Stimulated activated CD8-positive, alpha-beta memory T cell treated with anti-CD3 and anti-CD28 coated beads, Interleukin-7, amount 100 ng/mL, for 24 hours (primary cell): ENCODE data around the gene ACBD5.
A peak's percentile ranks its signal among the peaks of the same experiment; 100 is the strongest.
"Not testable (repeated sequence)": the region's sequence is repeated elsewhere in the genome, so short reads cannot be mapped to it uniquely, and the experiment has no call there.

Source experiments
- DNase-seq: peaks from one replicate; pipeline ENCODE4 v3.0.0-alpha.2; 2020; ENCODE audit warnings: low read depth

ACBD5 gene

DNA sequence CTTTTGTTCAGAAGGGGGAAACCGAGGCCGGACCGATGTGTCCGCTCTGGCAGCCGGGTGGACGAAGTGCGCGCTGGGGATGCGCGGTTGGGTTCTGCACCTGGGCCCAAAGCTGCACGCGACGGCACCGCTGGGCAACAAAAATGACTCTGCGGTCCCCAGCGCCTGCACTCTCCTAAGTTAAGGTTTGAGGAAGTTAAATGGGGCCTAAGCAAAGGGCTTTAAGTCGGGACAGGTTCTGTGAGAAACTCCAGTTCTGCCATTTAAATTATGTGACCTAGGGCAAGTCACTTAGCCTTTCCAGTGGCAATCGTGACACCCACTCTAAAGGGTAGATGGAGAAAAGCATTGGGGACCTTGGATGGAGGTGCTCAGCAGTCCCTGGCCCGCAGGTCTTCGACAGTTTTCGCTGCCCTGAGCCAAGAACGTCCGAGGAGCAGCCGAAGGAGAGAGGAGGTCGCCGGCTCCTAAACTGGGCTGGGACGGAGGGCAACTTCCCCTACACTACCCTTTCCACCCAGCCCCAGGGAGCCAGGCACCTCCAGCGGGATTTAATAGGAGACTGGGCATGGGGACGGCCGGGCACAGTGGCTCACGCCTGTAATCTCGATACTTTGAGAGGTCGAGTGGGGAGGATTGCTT is 534 bp upstream of the ACBD5 start:
- DNase-seq: no peak

DNA sequence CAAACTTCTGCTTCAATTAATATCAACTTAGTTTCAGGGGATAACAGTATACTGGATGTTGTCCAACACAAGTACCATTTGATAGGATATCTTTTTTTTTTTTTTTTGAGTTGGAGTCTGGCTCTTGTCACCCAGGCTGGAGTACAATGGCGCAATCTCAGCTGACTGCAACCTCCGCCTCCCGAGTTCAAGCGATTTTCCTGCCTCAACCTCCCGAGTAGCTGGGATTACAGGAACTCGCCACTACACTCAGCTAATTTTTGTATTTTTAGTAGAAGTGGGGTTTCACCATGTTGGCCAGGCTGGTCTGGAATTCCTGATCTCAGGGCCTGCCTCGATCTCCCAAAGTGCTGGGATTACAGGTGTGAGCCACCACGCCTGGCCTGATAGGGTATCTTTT is 3.1 kb downstream of the ACBD5 start:
- not testable (repeated sequence) for DNase-seq

DNA sequence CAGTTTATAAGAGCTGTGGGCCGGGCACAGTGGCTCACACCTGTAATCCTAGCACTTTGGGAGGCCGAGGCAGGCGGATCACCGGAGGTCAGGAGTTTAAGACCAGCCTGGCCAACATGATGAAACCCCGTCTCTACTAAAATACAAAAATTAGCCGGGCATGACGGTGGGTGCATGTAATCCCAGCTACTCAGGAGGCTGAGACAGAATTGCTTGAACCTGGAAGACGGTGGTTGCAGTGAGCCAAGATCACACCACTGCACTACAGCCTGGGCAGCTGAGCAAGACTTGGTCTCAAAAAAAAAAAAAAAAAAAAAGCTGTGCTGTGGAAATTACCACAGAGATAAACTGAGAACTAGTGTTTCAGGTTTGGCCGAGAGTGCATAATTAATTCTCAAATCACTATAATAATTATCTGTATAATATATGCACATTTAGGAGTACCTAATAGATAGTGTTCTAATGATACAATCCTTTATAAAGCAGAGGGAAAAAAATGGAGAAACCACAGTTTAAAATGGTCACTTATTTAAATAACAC is 3.9 kb downstream of the ACBD5 start:
- not testable (repeated sequence) for DNase-seq

DNA sequence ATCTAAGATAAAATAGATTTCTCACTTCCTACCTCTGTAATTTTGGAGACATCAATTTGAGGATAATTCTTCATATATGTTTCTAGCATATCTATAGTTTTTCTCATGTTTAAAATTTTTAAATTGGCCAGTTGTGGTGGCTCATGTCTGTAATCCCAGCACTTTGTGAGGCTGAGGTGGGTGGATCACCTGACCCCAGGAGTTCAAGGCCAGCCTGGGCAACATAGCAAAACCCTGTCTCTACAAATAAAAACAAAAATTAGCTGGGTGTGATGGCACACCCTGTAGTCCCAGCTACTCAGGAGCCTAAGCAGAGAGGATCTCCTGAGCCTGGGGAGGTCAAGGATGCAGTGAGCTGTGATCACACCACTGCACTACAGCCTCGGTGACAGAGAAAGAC is 4.9 kb downstream of the ACBD5 start:
- DNase-seq: no peak

DNA sequence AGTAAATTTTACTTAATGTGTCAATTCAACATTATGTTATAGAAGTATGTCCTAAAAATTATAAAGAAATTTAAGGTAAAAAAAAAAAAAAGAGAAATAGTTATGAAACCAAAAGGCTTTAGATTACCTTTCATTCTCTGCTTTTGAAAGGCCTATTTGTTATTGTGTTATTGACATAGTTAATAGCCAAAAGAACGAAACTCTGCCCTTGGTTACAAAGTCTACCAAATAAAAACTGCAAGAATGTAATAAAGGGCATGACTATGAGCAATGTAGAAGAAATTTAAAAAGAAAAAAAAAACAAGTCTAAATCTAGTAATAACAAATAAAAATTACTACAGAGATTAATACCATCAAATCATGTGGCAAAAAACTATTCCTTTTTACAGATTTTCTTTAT is 10.6 kb downstream of the ACBD5 start:
- DNase-seq: no peak

DNA sequence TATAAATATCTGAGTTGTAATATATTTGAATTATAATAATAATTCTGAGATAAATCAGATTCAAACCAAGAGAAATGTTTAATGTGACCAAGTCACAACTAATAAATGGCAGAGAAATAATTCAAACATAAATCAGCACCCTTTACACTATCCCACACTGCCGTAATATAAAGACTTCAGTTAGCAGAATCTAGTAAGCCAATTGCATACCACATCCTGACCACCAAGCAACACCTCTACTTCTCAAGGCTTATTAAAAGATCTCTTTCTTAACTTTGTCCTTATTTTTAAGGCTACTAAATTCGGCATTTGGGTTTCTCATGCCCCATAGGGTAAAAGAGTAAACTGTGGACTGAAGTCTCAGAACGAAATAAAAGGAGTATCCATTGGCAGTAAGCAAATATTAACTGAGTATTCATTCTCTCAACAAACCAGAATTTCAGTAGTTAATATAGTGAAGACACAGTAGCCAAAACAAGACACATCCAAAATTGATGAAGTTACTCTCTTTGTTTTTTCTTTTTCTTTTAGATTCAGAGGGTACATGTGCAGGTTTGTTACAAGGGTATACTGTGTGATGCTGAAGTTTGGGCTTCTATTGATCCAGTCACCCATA is 14.8 kb downstream of the ACBD5 start:
- DNase-seq: no peak

DNA sequence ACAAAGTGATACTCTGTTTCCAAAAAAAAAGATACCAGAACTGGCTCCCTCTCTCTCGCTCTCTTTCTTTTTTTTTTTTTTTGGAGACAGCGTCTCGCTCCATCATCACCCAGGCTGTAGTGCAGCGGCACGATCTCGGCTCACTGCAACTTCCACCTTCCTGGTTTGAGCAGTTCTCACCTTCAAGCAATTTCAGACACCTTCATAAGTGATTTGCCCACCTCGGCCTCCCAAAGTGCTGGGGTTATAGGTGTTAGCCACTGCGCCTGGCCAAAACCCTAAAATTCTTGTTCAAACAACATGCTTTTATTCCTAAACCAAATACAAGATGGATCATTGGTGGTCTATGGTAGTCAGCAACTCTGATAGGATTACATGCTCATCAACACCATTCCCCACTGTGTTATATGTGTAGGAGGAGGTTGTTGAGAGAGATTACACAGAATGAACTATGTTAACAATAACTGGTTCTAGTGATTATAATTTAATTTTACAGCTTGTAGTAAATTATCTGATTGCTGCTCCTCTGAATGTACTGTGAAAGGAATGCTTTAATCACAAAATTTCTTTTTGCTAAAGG is 15.5 kb downstream of the ACBD5 start:
- no peak for DNase-seq

DNA sequence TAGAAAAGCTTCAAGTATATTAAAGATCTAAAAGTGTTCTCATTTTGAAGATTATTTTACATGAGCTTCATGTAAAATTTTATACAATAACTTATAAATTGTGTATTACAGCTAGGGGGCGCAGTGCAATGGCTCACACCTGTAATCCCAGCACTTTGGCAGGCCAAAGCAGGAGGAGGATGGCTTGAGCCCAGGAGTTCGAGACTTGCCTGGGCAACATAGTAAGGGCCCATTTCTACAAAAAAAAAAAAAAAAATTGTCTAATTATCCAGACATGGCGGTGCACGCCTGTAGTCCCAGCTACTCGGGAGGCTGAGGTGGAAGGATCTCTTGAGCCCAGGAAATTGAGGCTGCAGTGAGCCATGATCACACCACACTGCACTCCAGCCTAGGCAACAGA is 16.6 kb downstream of the ACBD5 start:
- DNase-seq: no peak

DNA sequence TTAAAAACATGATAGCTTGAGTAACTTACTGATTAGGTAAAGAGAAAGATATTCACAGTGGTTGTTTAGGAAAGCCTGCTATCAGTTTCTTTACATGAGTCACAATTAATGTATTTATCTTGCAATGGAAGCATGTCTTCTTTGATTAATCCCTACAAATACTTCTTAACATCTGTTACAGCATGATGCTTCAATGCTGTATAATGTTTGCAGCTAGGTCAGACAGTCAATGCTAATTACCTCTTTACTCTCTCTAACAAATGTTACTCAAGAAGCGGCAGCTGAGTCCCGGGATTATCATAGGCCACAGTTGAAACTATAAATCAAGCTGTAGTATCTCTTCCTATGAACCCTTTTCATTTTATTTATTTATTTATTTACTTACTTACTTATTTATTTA is 33.2 kb downstream of the ACBD5 start:
- no peak for DNase-seq

DNA sequence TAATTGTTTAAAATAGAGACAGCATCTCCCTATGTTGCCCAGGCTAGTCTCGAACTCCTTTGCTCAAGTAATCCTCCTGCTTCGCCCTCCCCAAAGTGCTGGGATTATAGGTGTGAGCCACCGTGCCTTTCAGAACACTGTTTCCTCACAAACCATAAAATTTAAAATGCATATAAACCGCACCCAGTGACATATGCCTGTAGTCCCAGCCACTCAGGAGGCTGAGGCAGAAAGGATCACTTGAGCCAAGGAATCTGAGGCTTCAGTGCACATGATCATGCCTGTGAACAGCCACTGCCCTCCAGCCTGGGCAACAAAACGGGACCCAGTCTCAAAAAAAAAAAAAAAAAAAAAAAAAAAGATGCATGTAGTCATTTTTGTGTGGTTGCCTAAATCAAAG is 36.8 kb downstream of the ACBD5 start:
- no peak for DNase-seq

DNA sequence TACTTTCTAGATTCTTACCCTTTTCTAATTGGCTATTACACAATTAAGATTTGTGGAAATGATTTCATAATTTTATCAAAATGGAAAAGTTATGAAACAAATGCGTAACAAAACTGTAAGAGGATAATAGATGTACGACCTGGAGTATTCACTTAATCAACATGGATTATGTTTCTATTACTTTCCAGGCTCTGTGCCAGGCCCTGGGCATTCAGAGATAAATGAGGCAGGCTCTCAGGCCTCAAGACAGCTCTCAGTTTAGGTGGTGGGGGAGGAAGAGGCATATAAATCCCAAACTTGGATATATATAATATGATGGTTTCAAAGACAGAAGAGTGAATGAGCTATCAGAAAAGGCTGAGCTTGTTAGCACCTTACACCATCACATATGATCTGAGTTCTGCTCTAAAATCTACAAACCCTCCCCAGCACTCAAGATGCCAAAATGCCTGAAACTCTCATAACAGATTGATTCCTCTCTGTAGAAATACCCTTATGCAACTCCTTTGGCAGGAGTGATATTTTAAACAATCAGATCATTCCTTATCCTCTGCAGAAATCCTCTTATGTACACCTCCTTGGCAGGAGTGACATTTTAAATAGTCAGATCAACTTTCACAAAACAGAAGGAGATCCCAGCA is 42.5 kb downstream of the ACBD5 start:
- no peak for DNase-seq

DNA sequence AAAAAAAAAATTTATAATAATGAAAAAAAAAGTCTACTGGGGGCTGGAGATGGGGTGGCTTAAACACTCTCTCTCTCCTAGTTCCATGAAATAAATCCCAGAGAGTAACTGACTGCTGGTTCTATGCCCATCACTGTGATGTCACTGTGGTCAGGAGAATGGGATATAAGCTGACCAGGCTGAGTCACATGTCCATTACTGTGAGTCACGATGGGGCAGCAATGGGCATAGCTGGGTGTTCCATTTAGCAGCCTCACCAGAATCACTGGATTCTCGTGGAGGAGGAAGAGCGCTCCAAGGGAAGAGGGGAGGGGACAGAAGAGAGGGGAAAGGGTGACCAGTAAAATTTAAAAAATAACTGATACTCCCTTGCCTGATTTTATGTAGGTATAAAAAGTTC is 48.3 kb downstream of the ACBD5 start:
- DNase-seq: no peak

DNA sequence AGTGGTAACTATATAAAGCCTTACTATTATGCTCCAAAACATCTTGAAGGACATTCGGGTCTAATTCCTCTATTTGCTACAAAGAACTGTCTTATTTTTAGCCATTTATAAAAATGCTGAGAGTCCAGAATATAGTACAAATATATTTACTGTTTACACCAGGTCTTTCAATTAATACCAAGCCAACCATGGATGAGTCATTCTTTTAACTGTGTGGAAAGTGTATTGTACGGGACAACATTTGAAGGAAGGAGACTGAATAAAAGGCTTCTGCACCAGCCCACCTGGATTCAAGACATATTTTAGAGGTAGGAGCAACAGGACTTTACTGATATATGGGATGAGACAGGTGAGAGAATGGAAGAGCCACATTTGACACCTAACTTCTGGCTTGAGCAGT is 50.1 kb downstream of the ACBD5 start:
- DNase-seq: no peak

DNA sequence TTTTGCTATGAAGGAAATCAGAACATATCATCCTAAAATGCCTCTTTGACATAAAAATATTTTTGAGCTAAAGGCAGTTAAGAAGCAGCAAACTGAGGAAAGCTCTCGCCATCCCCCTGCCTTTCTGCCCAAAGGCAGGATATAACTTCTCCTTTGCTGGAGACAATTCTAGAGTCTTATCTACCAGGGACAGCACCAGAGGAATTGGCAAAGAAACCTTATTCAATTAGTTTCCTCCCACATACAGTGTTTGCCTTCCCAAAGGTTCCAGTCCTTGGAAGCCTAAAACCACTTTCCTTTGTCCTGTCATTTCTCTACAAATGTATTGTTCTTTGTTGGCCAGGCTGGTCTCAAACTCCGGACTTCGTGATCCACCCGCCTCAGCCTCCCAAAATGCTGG is 51.7 kb downstream of the ACBD5 start:
- DNase-seq: no peak

DNA sequence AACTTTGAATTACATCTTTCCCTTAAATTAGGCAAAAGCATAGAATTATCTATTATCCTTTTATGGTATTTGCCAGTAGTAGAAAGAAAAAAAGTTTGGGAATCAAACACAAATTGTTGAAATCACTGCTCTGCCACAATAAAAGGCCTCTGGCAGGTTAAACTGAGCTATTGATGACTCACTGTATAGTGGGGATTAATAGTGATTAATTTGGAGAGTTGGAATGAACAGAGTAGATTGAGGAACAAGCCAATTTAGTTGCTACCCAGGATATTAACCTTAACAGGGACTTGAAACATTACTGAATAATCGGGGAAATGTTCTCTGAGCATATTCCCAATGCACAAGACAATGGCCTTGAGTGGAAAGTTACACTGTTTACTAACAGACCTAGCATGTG is 52.3 kb downstream of the ACBD5 start:
- DNase-seq: no peak

DNA sequence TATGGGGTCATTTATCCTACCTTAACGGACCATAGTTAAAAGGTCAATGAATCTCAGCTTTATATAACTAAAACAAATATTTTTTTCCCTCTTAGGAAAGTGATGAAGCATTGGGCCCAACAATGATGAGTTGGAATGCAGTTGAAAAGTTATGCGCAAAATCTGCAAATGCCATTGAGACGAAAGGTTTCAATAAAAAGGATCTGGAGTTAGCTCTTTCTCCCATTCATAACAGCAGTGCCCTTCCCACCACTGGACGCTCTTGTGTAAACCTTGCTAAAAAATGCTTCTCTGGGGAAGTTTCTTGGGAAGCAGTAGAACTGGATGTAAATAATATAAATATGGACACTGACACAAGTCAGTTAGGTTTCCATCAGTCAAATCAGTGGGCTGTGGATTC is 70.7 kb downstream of the ACBD5 start:
- DNase-seq: no peak

DNA sequence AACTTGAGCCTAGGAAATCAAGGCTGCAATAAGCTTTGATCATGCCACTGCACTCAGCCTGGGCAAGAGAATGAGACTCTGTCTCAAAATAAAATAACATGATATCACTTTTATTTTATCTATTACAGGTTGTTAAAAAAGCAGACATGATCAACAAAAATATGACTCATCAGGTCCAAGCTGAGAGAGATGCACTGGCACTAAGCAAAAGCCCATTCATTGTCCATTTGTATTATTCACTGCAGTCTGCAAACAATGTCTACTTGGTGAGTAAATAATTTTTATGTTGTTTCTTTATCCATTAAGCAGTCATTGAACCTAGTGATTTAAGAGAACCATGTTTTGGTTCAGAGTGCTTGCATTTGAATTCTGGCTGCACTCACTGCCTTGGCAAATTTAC is 82.2 kb downstream of the ACBD5 start:
- no peak for DNase-seq

DNA sequence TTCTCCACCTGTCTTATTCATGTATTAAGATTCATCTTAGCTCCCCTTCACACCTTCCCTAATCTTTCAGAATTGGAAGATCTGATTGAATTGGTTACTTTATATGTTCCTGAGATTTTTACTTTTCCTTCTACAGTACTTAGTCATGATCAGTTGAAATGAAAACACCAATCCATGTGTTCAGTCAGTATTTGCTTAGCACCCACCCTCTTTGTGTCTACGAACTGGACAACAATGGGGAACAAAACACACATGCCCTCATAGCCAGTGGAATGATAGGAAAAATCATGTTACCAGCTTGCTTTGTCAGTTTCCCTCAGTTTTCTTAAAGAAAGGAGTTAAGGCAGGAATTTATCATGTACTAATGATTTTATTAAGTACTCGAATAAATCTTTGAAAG is 83.4 kb downstream of the ACBD5 start:
- no peak for DNase-seq

DNA sequence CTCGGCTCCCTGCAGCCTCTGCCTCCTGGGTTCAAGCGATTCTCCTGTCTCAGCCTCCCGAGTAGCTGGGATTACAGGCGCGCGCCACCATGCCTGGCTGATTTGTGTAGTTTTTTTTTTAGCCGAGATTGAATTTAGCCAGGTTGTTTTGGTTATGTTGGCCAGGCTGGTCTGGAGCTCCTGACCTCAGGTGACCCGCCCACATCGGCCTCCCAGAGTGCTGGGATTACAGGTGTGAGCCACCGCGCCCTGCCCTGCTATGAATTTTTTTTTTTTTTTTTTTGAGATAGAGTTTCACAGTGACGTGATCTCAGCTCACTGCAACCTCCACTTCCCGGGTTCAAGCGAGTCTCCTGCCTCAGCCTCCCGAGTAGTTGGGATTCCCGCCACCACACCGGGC is 84.0 kb downstream of the ACBD5 start:
- DNase-seq: not testable (repeated sequence)

DNA sequence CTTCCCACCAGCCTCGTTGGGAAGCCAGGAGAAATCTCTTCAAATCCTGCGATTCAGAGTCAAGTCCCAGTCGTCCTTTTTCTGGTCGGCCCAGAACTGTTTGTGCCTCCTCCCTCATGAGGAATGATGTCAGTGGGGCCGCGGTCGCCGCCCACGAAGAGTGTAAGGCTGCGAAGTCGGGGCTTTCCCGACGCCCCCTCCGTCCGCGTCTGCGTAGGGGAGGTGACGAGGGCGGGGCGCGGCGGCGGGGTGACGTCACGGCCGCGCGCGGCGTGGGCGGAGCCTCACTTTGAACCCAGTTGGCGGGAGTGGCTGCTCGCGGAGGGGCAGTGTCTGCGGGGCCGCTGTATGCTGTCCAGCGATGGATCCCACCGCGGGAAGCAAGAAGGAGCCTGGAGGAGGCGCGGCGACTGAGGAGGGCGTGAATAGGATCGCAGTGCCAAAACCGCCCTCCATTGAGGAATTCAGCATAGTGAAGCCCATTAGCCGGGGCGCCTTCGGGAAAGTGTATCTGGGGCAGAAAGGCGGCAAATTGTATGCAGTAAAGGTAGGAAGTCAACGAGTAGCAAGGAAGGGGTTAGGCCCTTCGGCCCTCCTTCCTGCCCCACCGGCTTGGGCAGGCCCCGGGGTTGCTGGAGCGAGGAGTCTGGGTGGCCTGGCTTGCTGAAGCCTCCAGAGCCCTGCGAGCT is 85.4 kb downstream of the ACBD5 start, which contains the start of gene MASTL:
TSS of gene MASTL (plus strand) at position 287 of the 689 bp plus-strand sequence. CDS start at position 362, 75 bp downstream.
- peak; percentile 82 for DNase-seq

DNA sequence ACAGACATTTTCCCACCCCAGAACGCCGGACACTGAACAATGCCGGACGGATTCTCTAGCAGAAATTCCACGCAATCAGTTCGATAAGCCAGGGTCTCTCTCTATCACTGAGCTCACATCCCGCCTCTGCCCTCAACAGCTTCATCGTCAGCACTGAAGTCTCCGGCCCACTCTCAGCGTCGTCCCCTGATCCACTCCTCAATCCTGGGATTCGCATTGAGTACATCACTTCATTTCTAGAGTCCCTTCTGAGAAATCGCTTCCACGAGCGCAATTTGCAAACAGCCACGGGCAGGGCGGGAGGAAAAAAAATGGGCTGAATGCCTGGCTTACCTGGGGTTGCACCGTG is 86.8 kb downstream of the ACBD5 start:
- DNase-seq: peak; percentile 1

DNA sequence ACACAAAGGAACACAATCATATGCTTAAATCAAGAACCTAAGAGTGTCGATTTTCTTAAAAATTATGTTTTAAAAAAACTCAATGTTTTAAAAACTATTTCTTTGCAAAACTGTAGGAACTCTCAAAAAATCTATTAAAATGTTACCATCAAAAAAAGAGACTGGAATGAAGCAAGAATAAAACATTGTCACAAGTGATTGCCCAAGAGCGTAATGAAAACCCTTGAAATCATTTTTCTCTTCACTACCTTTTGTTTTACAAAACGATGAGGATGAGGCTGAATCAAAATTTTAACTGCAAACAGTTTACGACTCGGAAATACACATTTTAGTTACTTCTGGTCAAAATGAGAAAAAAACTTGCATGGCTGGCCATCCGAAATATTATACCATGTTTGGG is 87.3 kb downstream of the ACBD5 start:
- no peak for DNase-seq

DNA sequence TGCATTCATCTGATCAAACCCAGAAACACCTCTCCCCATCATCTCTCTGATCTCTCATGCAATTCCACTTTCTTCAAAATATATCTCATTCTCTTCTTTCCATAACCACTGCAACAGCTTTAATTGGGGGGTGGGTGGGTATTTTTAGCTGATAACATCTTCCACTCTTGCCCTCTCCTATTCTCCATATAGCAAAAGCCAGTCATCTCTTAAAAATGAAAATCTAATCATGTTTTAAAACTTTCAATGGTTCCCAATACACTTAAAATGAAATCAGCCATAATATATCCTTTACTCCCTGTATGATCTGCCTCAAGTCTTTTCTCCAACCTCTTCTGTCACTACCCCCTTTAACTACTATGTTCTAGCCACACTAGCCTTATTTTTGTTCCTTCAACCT is 87.9 kb downstream of the ACBD5 start:
- no peak for DNase-seq
